Measurements from ENCODE around the gene STAT3.
A peak's percentile ranks its signal among the peaks of the same experiment; 100 is the strongest.

The STAT3 gene

DNA sequence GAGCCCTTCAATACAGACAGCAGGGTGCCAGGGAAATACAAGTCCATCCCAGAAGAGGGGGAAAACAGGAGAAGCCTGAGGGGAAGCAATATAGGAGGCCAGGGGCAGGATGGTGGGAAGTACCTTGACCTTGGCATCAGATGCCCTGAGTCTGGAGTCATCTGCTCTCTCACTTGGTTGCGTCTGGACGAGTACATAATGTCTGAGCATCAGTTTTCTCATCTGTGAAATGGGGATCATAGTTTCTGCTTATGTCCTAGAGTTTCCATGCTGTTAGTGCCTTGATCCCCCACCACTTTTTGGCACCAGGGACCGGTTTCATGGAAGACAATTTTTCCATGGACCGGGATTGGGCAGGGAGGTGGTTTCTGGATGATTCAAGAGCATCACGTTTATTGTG lies 97.7 kb downstream of the STAT3 start:
- no peak for DNase-seq (ENCODE audit: low read depth in 1 of 2, low spot score in 1 of 2)
- Histone ChIP-seq H3K27me3 (ENCODE audit: insufficient read depth, poor library complexity, severe bottlenecking) (no peaks in the 10 kb centered on the region), H3K4me3 (replicated peaks; ENCODE audit: insufficient read depth, low read length) (no peak overlapping the region), H3K27ac (replicated peaks) (no peak overlapping the region)
- TF ChIP-seq GABPA (IDR thresholded peaks at IDR 0.05; ENCODE audit: low read depth), result no peak
- TF ChIP-seq, protein P1, sequence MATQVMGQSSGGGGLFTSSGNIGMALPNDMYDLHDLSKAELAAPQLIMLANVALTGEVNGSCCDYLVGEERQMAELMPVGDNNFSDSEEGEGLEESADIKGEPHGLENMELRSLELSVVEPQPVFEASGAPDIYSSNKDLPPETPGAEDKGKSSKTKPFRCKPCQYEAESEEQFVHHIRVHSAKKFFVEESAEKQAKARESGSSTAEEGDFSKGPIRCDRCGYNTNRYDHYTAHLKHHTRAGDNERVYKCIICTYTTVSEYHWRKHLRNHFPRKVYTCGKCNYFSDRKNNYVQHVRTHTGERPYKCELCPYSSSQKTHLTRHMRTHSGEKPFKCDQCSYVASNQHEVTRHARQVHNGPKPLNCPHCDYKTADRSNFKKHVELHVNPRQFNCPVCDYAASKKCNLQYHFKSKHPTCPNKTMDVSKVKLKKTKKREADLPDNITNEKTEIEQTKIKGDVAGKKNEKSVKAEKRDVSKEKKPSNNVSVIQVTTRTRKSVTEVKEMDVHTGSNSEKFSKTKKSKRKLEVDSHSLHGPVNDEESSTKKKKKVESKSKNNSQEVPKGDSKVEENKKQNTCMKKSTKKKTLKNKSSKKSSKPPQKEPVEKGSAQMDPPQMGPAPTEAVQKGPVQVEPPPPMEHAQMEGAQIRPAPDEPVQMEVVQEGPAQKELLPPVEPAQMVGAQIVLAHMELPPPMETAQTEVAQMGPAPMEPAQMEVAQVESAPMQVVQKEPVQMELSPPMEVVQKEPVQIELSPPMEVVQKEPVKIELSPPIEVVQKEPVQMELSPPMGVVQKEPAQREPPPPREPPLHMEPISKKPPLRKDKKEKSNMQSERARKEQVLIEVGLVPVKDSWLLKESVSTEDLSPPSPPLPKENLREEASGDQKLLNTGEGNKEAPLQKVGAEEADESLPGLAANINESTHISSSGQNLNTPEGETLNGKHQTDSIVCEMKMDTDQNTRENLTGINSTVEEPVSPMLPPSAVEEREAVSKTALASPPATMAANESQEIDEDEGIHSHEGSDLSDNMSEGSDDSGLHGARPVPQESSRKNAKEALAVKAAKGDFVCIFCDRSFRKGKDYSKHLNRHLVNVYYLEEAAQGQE (IDR thresholded peaks at IDR 0.05; ENCODE audit: insufficient replicate concordance, low read depth), result no peak
- TF ChIP-seq, protein P2, sequence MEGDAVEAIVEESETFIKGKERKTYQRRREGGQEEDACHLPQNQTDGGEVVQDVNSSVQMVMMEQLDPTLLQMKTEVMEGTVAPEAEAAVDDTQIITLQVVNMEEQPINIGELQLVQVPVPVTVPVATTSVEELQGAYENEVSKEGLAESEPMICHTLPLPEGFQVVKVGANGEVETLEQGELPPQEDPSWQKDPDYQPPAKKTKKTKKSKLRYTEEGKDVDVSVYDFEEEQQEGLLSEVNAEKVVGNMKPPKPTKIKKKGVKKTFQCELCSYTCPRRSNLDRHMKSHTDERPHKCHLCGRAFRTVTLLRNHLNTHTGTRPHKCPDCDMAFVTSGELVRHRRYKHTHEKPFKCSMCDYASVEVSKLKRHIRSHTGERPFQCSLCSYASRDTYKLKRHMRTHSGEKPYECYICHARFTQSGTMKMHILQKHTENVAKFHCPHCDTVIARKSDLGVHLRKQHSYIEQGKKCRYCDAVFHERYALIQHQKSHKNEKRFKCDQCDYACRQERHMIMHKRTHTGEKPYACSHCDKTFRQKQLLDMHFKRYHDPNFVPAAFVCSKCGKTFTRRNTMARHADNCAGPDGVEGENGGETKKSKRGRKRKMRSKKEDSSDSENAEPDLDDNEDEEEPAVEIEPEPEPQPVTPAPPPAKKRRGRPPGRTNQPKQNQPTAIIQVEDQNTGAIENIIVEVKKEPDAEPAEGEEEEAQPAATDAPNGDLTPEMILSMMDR (IDR thresholded peaks at IDR 0.05; ENCODE audit: insufficient read depth, low read length), result no peak
- no peak for TF ChIP-seq SPI1 (IDR thresholded peaks at IDR 0.05; ENCODE audit: borderline replicate concordance, low read depth)
- no peak for TF ChIP-seq POLR2AphosphoS5 (IDR thresholded peaks at IDR 0.05; ENCODE audit: low read depth)

DNA sequence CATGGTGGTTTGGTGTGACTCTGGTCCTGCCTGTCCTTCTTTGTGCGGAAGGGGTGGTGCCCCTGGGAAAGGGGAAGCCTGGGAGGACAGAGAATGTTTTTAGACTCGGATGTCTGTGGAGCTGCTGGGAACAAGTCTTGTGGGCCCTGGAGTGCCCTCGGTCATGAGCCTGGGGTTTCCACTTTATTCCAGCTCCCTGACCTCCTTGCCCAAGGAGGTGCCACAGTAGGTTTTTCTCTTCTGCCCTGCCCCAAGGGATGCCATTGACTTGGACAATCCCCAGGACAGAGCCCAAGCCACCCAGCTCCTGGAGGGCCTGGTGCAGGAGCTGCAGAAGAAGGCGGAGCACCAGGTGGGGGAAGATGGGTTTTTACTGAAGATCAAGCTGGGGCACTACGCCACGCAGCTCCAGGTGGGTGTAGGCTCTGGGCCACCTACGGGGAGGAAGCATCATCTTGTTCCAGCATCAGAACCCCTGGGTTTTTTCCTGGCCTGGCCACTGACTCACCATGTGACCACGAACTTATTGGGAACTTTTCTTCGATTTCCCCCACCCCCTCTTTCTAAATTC lies 98.5 kb downstream of the STAT3 start:
- H3K4me3 ChIP-seq (replicated peaks; ENCODE audit: insufficient read depth, low read length), result no peak overlapping the region
- no peaks in the 10 kb centered on the region for H3K27me3 ChIP-seq (ENCODE audit: insufficient read depth, poor library complexity, severe bottlenecking)
- peak in 1 of 2 experiments; percentile 18 for DNase-seq (ENCODE audit: low read depth in 1 of 2, low spot score in 1 of 2)
- no peak for TF ChIP-seq GABPA (IDR thresholded peaks at IDR 0.05; ENCODE audit: low read depth)
- TF ChIP-seq, protein P2 (IDR thresholded peaks at IDR 0.05; ENCODE audit: insufficient read depth, low read length), result no peak
- TF ChIP-seq SPI1 (IDR thresholded peaks at IDR 0.05; ENCODE audit: borderline replicate concordance, low read depth), result no peak
- no peak for TF ChIP-seq POLR2AphosphoS5 (IDR thresholded peaks at IDR 0.05; ENCODE audit: low read depth)
- TF ChIP-seq, protein P1 (IDR thresholded peaks at IDR 0.05; ENCODE audit: insufficient replicate concordance, low read depth), result no peak
- H3K27ac ChIP-seq (replicated peaks), result no peak overlapping the region

DNA sequence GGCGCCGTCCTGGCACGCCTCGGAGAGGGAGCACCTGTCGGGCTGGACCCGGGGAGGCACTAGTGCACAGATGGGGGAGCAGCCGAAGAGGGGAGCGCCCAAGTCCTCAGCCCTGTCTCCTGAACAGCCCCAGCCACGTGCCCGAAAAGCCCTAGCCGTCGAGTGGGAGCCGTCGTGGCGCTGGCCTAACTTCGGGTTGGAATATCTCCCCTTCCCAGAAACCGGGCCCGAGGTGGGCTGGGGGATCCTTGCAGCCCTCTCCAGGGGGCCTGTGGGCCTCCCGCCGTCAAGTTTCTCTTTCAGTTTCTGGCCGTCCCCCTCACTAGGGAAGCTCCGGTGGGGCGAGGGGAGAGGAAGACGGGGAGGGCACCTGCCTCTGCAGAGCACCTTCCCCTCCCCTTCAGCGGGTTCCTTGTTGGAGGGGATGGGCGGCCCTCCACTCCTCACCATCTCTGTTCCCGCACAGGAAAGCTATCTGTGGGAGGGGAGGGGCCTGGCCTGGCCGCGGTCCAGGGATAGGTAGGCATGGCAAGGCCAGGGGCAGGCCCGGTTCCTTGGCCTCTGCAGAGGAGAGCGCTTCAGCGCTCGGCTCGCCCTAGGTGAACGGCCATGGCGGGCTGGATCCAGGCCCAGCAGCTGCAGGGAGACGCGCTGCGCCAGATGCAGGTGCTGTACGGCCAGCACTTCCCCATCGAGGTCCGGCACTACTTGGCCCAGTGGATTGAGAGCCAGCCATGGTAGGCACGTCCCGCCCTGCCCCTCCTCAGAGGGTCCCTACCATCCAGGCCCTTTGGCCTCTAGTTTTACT lies 99.2 kb downstream of the STAT3 start:
- Histone ChIP-seq H3K27me3 (ENCODE audit: insufficient read depth, poor library complexity, severe bottlenecking) (no peaks in the 10 kb centered on the region), H3K27ac (replicated peaks) (peak overlapping the region; percentile 26; the same call in 1 of the 2 replicates), H3K4me3 (replicated peaks; ENCODE audit: insufficient read depth, low read length) (peak overlapping the region; percentile 27)
- TF ChIP-seq, protein P1 (IDR thresholded peaks at IDR 0.05; ENCODE audit: insufficient replicate concordance, low read depth), result no peak
- no peak for TF ChIP-seq GABPA (IDR thresholded peaks at IDR 0.05; ENCODE audit: low read depth)
- TF ChIP-seq POLR2AphosphoS5 (IDR thresholded peaks at IDR 0.05; ENCODE audit: low read depth), result no peak
- TF ChIP-seq SPI1 (IDR thresholded peaks at IDR 0.05; ENCODE audit: borderline replicate concordance, low read depth), result no peak
- TF ChIP-seq, protein P2 (IDR thresholded peaks at IDR 0.05; ENCODE audit: insufficient read depth, low read length), result no peak
- DNase-seq (ENCODE audit: low read depth in 1 of 2, low spot score in 1 of 2), result no peak
